CD4-positive, alpha-beta T cell (primary cell): ENCODE data around the gene KASH5. TPM values are rescaled to one million over a fixed set of nuclear protein-coding genes. Genes with fewer than 3 reads are reported as not detected.
"Not testable (repeated sequence)": the region's sequence is repeated elsewhere in the genome, so short reads cannot be mapped to it uniquely, and the experiment has no call there.

Source experiments
- ATAC-seq: fragments of 200-7000 bp; cut with Tn5 transposase; one replicate; pipeline ENCODE4 v1.10.0; 2022; ENCODE audit warnings: mild to moderate bottlenecking; ENCODE audit not compliant: poor library complexity
- CTCF ChIA-PET: fragments of 350-600 bp; sonication (Branson Sonifier 250); formaldehyde crosslinking; loops from one replicate; lab custom pipeline; 2021; ENCODE audit warnings: antibody characterized with exemption, inconsistent platforms; lab: Charles Lee
- POLR2A ChIA-PET: fragments of 350-600 bp; sonication (Branson Sonifier 250); formaldehyde crosslinking; loops from one replicate; lab custom pipeline; 2021; ENCODE audit warnings: antibody characterized with exemption, inconsistent platforms; lab: Charles Lee
- DNase-seq, 14 experiments: peaks; one replicate each; pipeline ENCODE4 v3.0.0-alpha.2; 2013 to 2020; ENCODE audit warnings: mixed read lengths in 2 of 14
- H3K27ac ChIP-seq, 2 donors: one replicate each; pipeline versions ENCODE4 v1.5.1 to v1.7.0; 2013; ENCODE audit warnings: low read length in 2 of 2, low read depth in 1 of 2, mild to moderate bottlenecking in 1 of 2
- H3K27me3 ChIP-seq, 2 experiments: 1 replicate in 1 of 2; 2 replicates in 1 of 2; pipeline versions ENCODE4 v1.6.1 to v1.7.0; 2013; ENCODE audit warnings: low read length in 2 of 2, control low read depth in 1 of 2, mild to moderate bottlenecking in 1 of 2, moderate library complexity in 1 of 2; ENCODE audit not compliant: insufficient read depth in 2 of 2, control insufficient read depth in 1 of 2
- H3K36me3 ChIP-seq: one replicate; pipeline ENCODE4 v1.6.1; 2013; ENCODE audit warnings: low read length, control low read depth; ENCODE audit not compliant: insufficient read depth
- H3K4me1 ChIP-seq: one replicate; pipeline ENCODE4 v1.6.1; 2013; ENCODE audit warnings: low read length, control low read depth; ENCODE audit not compliant: insufficient read depth
- H3K4me3 ChIP-seq: one replicate; pipeline ENCODE4 v1.5.1; 2013; ENCODE audit warnings: mild to moderate bottlenecking, low read length, moderate library complexity
- H3K9me3 ChIP-seq, 2 experiments: 1 replicate in 1 of 2; 2 replicates in 1 of 2; pipeline versions ENCODE4 v1.6.1 to v1.7.0; 2013; ENCODE audit warnings: low read length in 2 of 2, mild to moderate bottlenecking in 2 of 2, control low read depth in 1 of 2, moderate library complexity in 1 of 2; ENCODE audit not compliant: control insufficient read depth in 1 of 2, insufficient read depth in 1 of 2
- H3K27ac Mint-ChIP-seq: one replicate; pipeline ENCODE4 v1.8.0; 2020; ENCODE audit warnings: mixed read lengths
- H3K27me3 Mint-ChIP-seq: one replicate; pipeline ENCODE4 v1.8.0; 2021; ENCODE audit warnings: mixed read lengths
- H3K36me3 Mint-ChIP-seq: one replicate; pipeline ENCODE4 v1.8.0; 2021; ENCODE audit warnings: low read depth, mixed read lengths
- H3K4me1 Mint-ChIP-seq: one replicate; pipeline ENCODE4 v1.8.0; 2021; ENCODE audit warnings: low read depth, mixed read lengths
- H3K4me3 Mint-ChIP-seq: one replicate; pipeline ENCODE4 v1.8.0; 2020; ENCODE audit warnings: mild to moderate bottlenecking, mixed read lengths
- H3K9me3 Mint-ChIP-seq: one replicate; pipeline ENCODE4 v1.8.0; 2020; ENCODE audit warnings: mixed read lengths
- intact Hi-C, 2 experiments: fragments of 100-400 bp; cut with DNase I in 1 of 2; cut with micrococcal nuclease in 1 of 2; formaldehyde crosslinking; loops; one replicate each; pipeline versions ENCODE4 v1.15.1 to v1.9.0; 2023 to 2025; cut with DNase I, micrococcal nuclease
- total RNA-seq, 174 experiments: library from RNA in 2 of 174; stranded (reverse) in 2 of 174; gene quantifications; one replicate each; pipeline ENCODE4 v1.2.3 and lab custom pipeline; 2021 to 2026
- TF ChIP-seq, protein P1 (sequence below): fragments of 200-600 bp; IDR thresholded peaks from one replicate; pipeline ENCODE4 v1.8.0; 2022; ENCODE audit warnings: antibody characterized with exemption, mild to moderate bottlenecking

Gene KASH5
- total RNA-seq, 2 experiments from 2014 or later = not detected

- no peak overlapping the region for H3K27ac ChIP-seq
- intact Hi-C loops = no loop called here
- POLR2A ChIA-PET = no interaction called here
Measured at GRCh38 chr19:49366110-49366509, 21.9 kb upstream of the KASH5 start.

GRCh38 chr19:49368711-49369358 lies 19.2 kb upstream of the KASH5 start:
- Mint-ChIP-seq H3K27ac (no peak overlapping the region), H3K4me3 (no peak overlapping the region), H3K36me3 (no peaks in the 10 kb centered on the region), H3K4me1 (no peaks in the 10 kb centered on the region), H3K9me3 (no peaks in the 10 kb centered on the region), H3K27me3 (peaks cover 22% of the 10 kb centered on the region)
- Histone ChIP-seq H3K4me3 (no peak overlapping the region), H3K36me3 (no peaks in the 10 kb centered on the region), H3K9me3 (peaks cover 12 to 17% of the 10 kb centered on the region in 2 experiments), H3K27me3 (peaks cover 20 to 31% of the 10 kb centered on the region in 2 experiments), H3K4me1 (peaks cover 8% of the 10 kb centered on the region), H3K27ac (no peak overlapping the region)
- intact Hi-C loops = no loop called here
- TF ChIP-seq, protein P1, sequence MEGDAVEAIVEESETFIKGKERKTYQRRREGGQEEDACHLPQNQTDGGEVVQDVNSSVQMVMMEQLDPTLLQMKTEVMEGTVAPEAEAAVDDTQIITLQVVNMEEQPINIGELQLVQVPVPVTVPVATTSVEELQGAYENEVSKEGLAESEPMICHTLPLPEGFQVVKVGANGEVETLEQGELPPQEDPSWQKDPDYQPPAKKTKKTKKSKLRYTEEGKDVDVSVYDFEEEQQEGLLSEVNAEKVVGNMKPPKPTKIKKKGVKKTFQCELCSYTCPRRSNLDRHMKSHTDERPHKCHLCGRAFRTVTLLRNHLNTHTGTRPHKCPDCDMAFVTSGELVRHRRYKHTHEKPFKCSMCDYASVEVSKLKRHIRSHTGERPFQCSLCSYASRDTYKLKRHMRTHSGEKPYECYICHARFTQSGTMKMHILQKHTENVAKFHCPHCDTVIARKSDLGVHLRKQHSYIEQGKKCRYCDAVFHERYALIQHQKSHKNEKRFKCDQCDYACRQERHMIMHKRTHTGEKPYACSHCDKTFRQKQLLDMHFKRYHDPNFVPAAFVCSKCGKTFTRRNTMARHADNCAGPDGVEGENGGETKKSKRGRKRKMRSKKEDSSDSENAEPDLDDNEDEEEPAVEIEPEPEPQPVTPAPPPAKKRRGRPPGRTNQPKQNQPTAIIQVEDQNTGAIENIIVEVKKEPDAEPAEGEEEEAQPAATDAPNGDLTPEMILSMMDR = no peak
- POLR2A ChIA-PET = no interaction called here
- CTCF ChIA-PET = no interaction called here
- ATAC-seq = no peak
- no peak for DNase-seq

More at GRCh38 chr19:49366110-49366509, 21.9 kb upstream of the KASH5 start:
- peaks cover 18% of the 10 kb centered on the region for H3K27me3 Mint-ChIP-seq
- H3K36me3 Mint-ChIP-seq = no peaks in the 10 kb centered on the region
- CTCF ChIA-PET = no interaction called here
- H3K4me3 Mint-ChIP-seq = no peak overlapping the region
- H3K27ac Mint-ChIP-seq = no peak overlapping the region
- TF ChIP-seq, protein P1 = no peak
- ATAC-seq (no peak), DNase-seq (no peak)
- H3K4me1 Mint-ChIP-seq = no peaks in the 10 kb centered on the region
- H3K4me3 ChIP-seq = no peak overlapping the region
- H3K4me1 ChIP-seq = peaks cover 35% of the 10 kb centered on the region
- H3K9me3 ChIP-seq = peaks cover 12 to 30% of the 10 kb centered on the region in 2 experiments
- H3K36me3 ChIP-seq = no peaks in the 10 kb centered on the region
- no peaks in the 10 kb centered on the region for H3K9me3 Mint-ChIP-seq
- H3K27me3 ChIP-seq = peaks cover 48 to 57% of the 10 kb centered on the region in 2 experiments

GRCh38 chr19:49371184-49371583 lies 16.9 kb upstream of the KASH5 start:
- Histone ChIP-seq H3K4me1 (no peaks in the 10 kb centered on the region), H3K27ac (no peak overlapping the region), H3K27me3 (peaks cover 0 to 7% of the 10 kb centered on the region in 2 experiments), H3K36me3 (no peaks in the 10 kb centered on the region), H3K9me3 (peaks cover 12 to 14% of the 10 kb centered on the region in 2 experiments), H3K4me3 (no peak overlapping the region)
- H3K4me3 Mint-ChIP-seq = no peak overlapping the region
- H3K27me3 Mint-ChIP-seq = peaks cover 16% of the 10 kb centered on the region
- intact Hi-C loops = no loop called here
- ChIA-PET CTCF (no interaction called here), POLR2A (no interaction called here)
- TF ChIP-seq, protein P1 = no peak
- no peaks in the 10 kb centered on the region for H3K36me3 Mint-ChIP-seq
- no peak overlapping the region for H3K27ac Mint-ChIP-seq
- H3K4me1 Mint-ChIP-seq = no peaks in the 10 kb centered on the region
- ATAC-seq = no peak
- no peak for DNase-seq
- H3K9me3 Mint-ChIP-seq = no peaks in the 10 kb centered on the region

DNA sequence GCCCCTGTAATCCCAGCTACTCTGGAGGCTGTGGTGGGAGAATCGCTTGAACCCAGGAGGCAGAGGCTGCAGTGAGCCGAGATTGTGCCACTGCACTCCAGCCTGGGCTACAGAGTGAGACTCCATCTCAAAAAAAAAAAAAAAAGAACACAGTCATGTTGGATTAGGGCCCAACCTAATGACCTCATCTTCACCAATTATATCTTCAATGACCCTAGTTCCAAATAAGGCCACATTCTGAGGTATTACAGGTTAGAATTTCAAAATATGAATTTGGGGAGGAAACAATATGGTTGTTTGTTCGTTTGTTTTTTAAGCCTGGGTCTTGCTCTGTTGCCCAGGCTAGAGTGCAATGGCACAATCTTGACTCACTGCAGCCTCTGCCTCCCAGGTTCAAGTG lies 14.9 kb upstream of the KASH5 start:
- H3K4me3 Mint-ChIP-seq, intact Hi-C loops, H3K4me1 ChIP-seq, H3K4me1 Mint-ChIP-seq, H3K36me3 ChIP-seq, H3K9me3 Mint-ChIP-seq, H3K4me3 ChIP-seq, H3K27ac Mint-ChIP-seq, H3K27me3 ChIP-seq, CTCF ChIA-PET, ATAC-seq, H3K36me3 Mint-ChIP-seq, DNase-seq, H3K27ac ChIP-seq, POLR2A ChIA-PET: not testable (repeated sequence)
- peaks cover 12 to 14% of the 10 kb centered on the region in 2 experiments for H3K9me3 ChIP-seq
- peaks cover 16% of the 10 kb centered on the region for H3K27me3 Mint-ChIP-seq
